HL-60 (cell line): Measurements from ENCODE around the gene H1-8.

Experiments
- CTCF ChIP-seq: IDR thresholded peaks from one replicate; pipeline ENCODE4 v1.5.1; 2011; ENCODE audit warnings: low read length, control low read depth, inconsistent platforms; ENCODE audit not compliant: insufficient read depth
- POLR2AphosphoS5 ChIP-seq: IDR thresholded peaks from 2 replicates; pipeline ENCODE4 v1.6.1; 2012; ENCODE audit warnings: low read depth

DNA sequence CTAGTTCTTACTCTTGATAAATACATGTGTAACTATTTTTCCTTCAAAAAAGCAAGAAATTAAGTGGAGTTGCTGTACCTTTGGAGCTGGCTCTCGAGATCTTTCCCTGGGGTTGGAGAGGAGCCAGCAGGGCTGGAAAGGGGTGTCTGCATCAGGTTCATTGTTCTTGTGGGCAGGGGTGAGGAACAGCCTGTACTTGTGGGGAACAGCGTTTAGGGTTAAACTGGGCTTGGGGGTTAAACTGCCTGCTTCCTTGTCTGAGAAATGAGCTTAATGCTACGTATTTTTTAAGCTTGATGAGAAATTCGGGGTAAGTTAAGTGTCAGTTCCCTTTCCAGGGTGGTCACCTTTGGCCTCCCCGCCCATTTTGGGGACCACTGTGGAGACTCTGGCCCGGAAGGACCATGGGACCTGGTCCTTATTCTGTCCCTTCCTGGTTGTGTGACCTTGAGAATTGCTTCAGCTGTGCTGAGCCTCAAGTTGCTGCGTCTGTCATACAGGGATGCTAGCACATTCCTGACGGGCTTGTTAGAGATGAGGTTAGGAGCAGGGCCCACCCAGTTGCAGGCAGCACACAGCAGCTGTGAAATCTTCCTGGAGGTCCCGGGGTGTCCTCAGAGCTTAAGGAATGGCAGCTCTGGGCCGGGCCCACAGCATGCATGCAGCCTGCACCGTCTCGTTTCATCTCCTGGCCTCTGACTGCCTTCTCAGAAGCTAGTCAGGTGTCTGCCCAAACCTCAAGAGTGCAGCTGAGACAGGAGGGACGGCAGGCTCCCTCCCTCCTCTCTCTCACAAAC is 11.6 kb downstream of the H1-8 start:
- TF ChIP-seq POLR2AphosphoS5 (peak; percentile 68; the same call in 1 of the 2 replicates), CTCF (no peak)
